Osteocyte (in vitro differentiated cells): ENCODE data around the gene IKBIP. TPM values are rescaled to one million over a fixed set of nuclear protein-coding genes. Genes with fewer than 3 reads are reported as not detected.

Experiments
- DNase-seq: peaks from one replicate; pipeline ENCODE4 v3.0.0; 2021; ENCODE audit warnings: mixed read lengths; ENCODE audit not compliant: unreplicated experiment; ENCODE audit errors: extremely low spot score
- H3K27ac Mint-ChIP-seq: one replicate; pipeline ENCODE4 v1.8.0; 2021; ENCODE audit warnings: mild to moderate bottlenecking, mixed read lengths; ENCODE audit not compliant: unreplicated experiment
- H3K27me3 Mint-ChIP-seq: one replicate; pipeline ENCODE4 v1.8.0; 2021; ENCODE audit warnings: mixed read lengths; ENCODE audit not compliant: unreplicated experiment
- H3K36me3 Mint-ChIP-seq: one replicate; pipeline ENCODE4 v1.8.0; 2021; ENCODE audit warnings: mixed read lengths; ENCODE audit not compliant: unreplicated experiment
- H3K4me1 Mint-ChIP-seq: one replicate; pipeline ENCODE4 v1.8.0; 2021; ENCODE audit warnings: mixed read lengths; ENCODE audit not compliant: unreplicated experiment
- H3K4me3 Mint-ChIP-seq: one replicate; pipeline ENCODE4 v1.8.0; 2021; ENCODE audit warnings: mild to moderate bottlenecking, moderate library complexity, mixed read lengths; ENCODE audit not compliant: unreplicated experiment
- H3K9me3 Mint-ChIP-seq: one replicate; pipeline ENCODE4 v1.8.0; 2021; ENCODE audit warnings: mixed read lengths; ENCODE audit not compliant: unreplicated experiment
- CTCF ChIP-seq: fragments of 200-600 bp; sonication (generic); IDR thresholded peaks from 2 replicates; pipeline ENCODE4 v1.5.0; 2021; ENCODE audit warnings: antibody characterized with exemption, mild to moderate bottlenecking, moderate library complexity
- total RNA-seq: library from RNA; stranded (reverse); gene quantifications from 2 replicates; pipeline ENCODE4 v1.2.1, GENCODE V29; 2021

Gene IKBIP
- total RNA-seq, 1 donor from 2014 or later, result 38.0 TPM

- H3K36me3 Mint-ChIP-seq, result peaks cover 36% of the 10 kb centered on the region
- H3K4me3 Mint-ChIP-seq, result no peak overlapping the region
Observed at GRCh38 chr12:98679611-98680005, 35.0 kb upstream of the IKBIP start.

GRCh38 chr12:98678946-98679610 is 34.5 kb upstream of the IKBIP start:
- TF ChIP-seq CTCF, result no peak
- Mint-ChIP-seq H3K27ac (no peak overlapping the region), H3K36me3 (peaks cover 33% of the 10 kb centered on the region)

More at GRCh38 chr12:98679611-98680005, 35.0 kb upstream of the IKBIP start:
- no peak for DNase-seq
- TF ChIP-seq CTCF, result no peak
- Mint-ChIP-seq H3K4me1 (no peaks in the 10 kb centered on the region), H3K9me3 (no peaks in the 10 kb centered on the region), H3K27me3 (no peaks in the 10 kb centered on the region), H3K27ac (no peak overlapping the region)

GRCh38 chr12:98678236-98678945 is 33.8 kb upstream of the IKBIP start:
- no peak for DNase-seq
- Mint-ChIP-seq H3K27ac (no peak overlapping the region), H3K9me3 (no peaks in the 10 kb centered on the region)

More at GRCh38 chr12:98678946-98679610, 34.5 kb upstream of the IKBIP start:
- no peaks in the 10 kb centered on the region for H3K9me3 Mint-ChIP-seq
- DNase-seq, result no peak
- H3K4me3 Mint-ChIP-seq, result no peak overlapping the region
- no peaks in the 10 kb centered on the region for H3K4me1 Mint-ChIP-seq
- H3K27me3 Mint-ChIP-seq, result no peaks in the 10 kb centered on the region

DNA sequence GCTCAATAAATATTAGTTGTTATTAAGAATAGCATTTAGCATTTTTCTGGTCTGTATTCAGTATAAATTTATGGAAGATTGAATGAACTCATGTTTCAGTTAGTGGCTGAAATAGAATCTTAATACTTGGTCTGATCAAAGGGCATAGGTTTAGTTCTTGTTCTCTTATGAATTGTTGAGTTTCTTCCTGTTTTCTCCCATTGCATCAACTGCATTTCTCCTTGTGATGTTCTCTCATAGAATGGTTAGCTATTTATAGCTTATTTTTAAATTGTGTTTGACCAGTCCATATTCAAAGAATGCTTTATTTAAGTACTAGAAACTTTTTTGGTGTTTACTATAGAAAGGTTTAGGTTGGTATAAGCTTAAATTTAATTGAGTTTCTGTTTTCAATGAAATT is 30.3 kb upstream of the IKBIP start:
- no peak for TF ChIP-seq CTCF
- DNase-seq, result no peak
- Mint-ChIP-seq H3K9me3 (no peaks in the 10 kb centered on the region), H3K4me3 (no peak overlapping the region), H3K27ac (no peak overlapping the region), H3K4me1 (no peaks in the 10 kb centered on the region), H3K27me3 (no peaks in the 10 kb centered on the region), H3K36me3 (peaks cover 22% of the 10 kb centered on the region)

More at GRCh38 chr12:98678236-98678945, 33.8 kb upstream of the IKBIP start:
- Mint-ChIP-seq H3K36me3 (peaks cover 32% of the 10 kb centered on the region), H3K27me3 (no peaks in the 10 kb centered on the region), H3K4me3 (no peak overlapping the region), H3K4me1 (no peaks in the 10 kb centered on the region)
- no peak for TF ChIP-seq CTCF

GRCh38 chr12:98671459-98671858 is 26.9 kb upstream of the IKBIP start:
- no peaks in the 10 kb centered on the region for H3K27me3 Mint-ChIP-seq
- no peaks in the 10 kb centered on the region for H3K9me3 Mint-ChIP-seq
- no peak overlapping the region for H3K27ac Mint-ChIP-seq
- no peaks in the 10 kb centered on the region for H3K4me1 Mint-ChIP-seq
- TF ChIP-seq CTCF, result no peak
- no peak overlapping the region for H3K4me3 Mint-ChIP-seq
- peaks cover 23% of the 10 kb centered on the region for H3K36me3 Mint-ChIP-seq
- no peak for DNase-seq
